ENCODE results near the gene STK33. TPM values are rescaled to one million over a fixed set of nuclear protein-coding genes. Genes with fewer than 3 reads are reported as not detected.

The STK33 gene
- polyA plus RNA-seq, 1 of the 3 experiments (the other 2 are of a cell fraction) = 12.3 TPM

DNA sequence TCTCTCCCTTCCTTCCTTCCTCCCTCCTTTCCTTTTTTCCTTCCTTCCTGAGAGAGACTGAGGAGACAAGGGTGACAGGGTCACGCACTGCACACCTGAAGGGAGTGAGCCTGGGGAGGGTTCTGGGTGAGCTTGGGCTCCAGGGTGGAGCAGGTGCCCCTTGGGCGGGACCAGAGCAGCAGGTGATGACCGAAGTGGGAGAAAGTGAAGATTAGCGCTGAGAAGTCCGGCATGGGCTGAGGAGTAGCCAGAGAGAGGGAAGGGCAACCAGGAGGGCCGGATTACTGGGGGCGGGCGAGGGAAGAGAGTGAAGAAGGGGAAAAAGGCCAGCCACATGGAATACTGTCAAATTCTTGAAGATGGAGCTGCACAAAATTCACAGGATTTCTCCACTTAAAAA, 231.1 kb downstream of the STK33 start:
- Histone ChIP-seq H3K9me2 (no peaks in the 10 kb centered on the region), H2AFZ (ENCODE audit: low read depth) (no peak overlapping the region), H3K79me2 (ENCODE audit: insufficient read depth) (no peaks in the 10 kb centered on the region), H3K27ac (ENCODE audit: low read depth in 2 of 2, low read length in 1 of 2) (no peak overlapping the region), H3K27me3 (ENCODE audit: insufficient read depth) (no peaks in the 10 kb centered on the region), H3K4me1 (ENCODE audit: control insufficient read depth in 1 of 2, insufficient read depth in 2 of 2, low read depth in 1 of 2, low read length in 1 of 2) (peaks cover 0 to 10% of the 10 kb centered on the region in 2 experiments; a peak in 1 of 4 replicates), H4K20me1 (ENCODE audit: insufficient read depth) (no peaks in the 10 kb centered on the region), H3K4me3 (ENCODE audit: low read depth in 2 of 2, low read length in 1 of 2) (no peak overlapping the region), H3K9ac (no peak overlapping the region), H3K9me3 (no peaks in the 10 kb centered on the region), H3F3A (replicated peaks; ENCODE audit: insufficient read depth) (no peaks in the 10 kb centered on the region), H3K36me3 (replicated peaks in 1 of 2; ENCODE audit: control insufficient read depth in 1 of 2, insufficient read depth in 2 of 2, low read length in 1 of 2) (no peaks in the 10 kb centered on the region), H3K4me2 (no peak overlapping the region)
- ChIA-PET CTCF (interaction anchor here (0.7 to 0.9 kb wide), 3 partner anchors 22 to 357 kb away, joined by 3 to 4 read pairs (median 3); no protein-coding TSS in a partner anchor), POLR2A (no interaction called here)
- DNase-seq = no peak
- 89% methylated on average over 8 of the region's 8 CpGs for WGBS (ENCODE audit: low lambda C conversion rate)
- TF ChIP-seq ELF1 (IDR thresholded peaks at IDR 0.05) (no peak), TAF1 (IDR thresholded peaks at IDR 0.05; ENCODE audit: borderline replicate concordance, low read depth, low read length) (no peak), GATA2 (CRISPR knock-in tag; IDR thresholded peaks at IDR 0.05) (no peak)

DNA sequence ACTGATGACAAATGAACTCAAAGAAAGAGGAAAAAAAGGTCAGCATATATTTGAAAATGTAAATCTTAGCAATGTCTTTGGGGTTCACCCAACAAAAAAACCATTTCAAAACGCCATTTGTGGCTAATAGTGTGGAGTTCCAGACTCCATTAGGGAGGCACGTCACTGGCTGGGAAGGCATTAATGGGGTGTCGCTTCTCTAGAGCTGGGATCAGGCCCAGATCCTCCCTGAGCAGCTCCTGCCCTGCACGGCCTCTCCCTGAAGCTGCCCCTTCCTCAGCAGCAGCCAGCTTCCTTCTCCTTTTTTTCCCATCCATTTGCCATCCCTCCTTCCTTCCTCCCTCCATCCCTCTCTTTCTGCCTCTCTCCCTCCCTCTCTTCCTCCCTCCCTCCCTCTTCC, 231.5 kb downstream of the STK33 start:
- peaks cover 0 to 14% of the 10 kb centered on the region in 2 experiments; a peak in 1 of 4 replicates for H3K4me1 ChIP-seq (ENCODE audit: control insufficient read depth in 1 of 2, insufficient read depth in 2 of 2, low read depth in 1 of 2, low read length in 1 of 2)
- H3K27ac ChIP-seq (ENCODE audit: low read depth in 2 of 2, low read length in 1 of 2) = no peak overlapping the region
- H3K4me2 ChIP-seq = no peak overlapping the region
- H3K36me3 ChIP-seq (replicated peaks in 1 of 2; ENCODE audit: control insufficient read depth in 1 of 2, insufficient read depth in 2 of 2, low read length in 1 of 2) = no peaks in the 10 kb centered on the region
- ChIA-PET CTCF (interaction anchor here (0.7 to 1.4 kb wide), 3 partner anchors 22 to 169 kb away, joined by 3 to 4 read pairs (median 4); no protein-coding TSS in a partner anchor), POLR2A (no interaction called here)
- H3K4me3 ChIP-seq (ENCODE audit: low read depth in 2 of 2, low read length in 1 of 2) = no peak overlapping the region
- WGBS (ENCODE audit: low lambda C conversion rate) = 53% methylated on average over 4 of the region's 4 CpGs
- no peak for DNase-seq
- H3K79me2 ChIP-seq (ENCODE audit: insufficient read depth) = no peaks in the 10 kb centered on the region
- no peaks in the 10 kb centered on the region for H3K9me2 ChIP-seq
- H2AFZ ChIP-seq (ENCODE audit: low read depth) = no peak overlapping the region
- no peak overlapping the region for H3K9ac ChIP-seq
- H4K20me1 ChIP-seq (ENCODE audit: insufficient read depth) = no peaks in the 10 kb centered on the region
- no peaks in the 10 kb centered on the region for H3K27me3 ChIP-seq (ENCODE audit: insufficient read depth)
- TF ChIP-seq EP300 (IDR thresholded peaks at IDR 0.05; ENCODE audit: borderline replicate concordance in 1 of 2, low read depth in 1 of 2, low read length in 1 of 2) = no peak
- TF ChIP-seq MEF2A (IDR thresholded peaks at IDR 0.05; ENCODE audit: borderline replicate concordance, low read depth) = no peak
- TF ChIP-seq JUND (IDR thresholded peaks at IDR 0.05) = no peak
- no peak for TF ChIP-seq CTCF (IDR thresholded peaks at IDR 0.05)
- TF ChIP-seq RFX5 (IDR thresholded peaks at IDR 0.05; ENCODE audit: low read length) = no peak
- TF ChIP-seq CHD2 (IDR thresholded peaks at IDR 0.05; ENCODE audit: low read length, partially characterized antibody) = no peak
- TF ChIP-seq, protein P1, sequence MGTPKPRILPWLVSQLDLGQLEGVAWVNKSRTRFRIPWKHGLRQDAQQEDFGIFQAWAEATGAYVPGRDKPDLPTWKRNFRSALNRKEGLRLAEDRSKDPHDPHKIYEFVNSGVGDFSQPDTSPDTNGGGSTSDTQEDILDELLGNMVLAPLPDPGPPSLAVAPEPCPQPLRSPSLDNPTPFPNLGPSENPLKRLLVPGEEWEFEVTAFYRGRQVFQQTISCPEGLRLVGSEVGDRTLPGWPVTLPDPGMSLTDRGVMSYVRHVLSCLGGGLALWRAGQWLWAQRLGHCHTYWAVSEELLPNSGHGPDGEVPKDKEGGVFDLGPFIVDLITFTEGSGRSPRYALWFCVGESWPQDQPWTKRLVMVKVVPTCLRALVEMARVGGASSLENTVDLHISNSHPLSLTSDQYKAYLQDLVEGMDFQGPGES (IDR thresholded peaks at IDR 0.05; ENCODE audit: low read depth, low read length) = no peak
- TF ChIP-seq REST (IDR thresholded peaks at IDR 0.05; ENCODE audit: low read depth, low read length) = no peak
- TF ChIP-seq RXRA (IDR thresholded peaks at IDR 0.05; ENCODE audit: borderline replicate concordance, low read depth) = no peak
- TF ChIP-seq POLR2AphosphoS5 (IDR thresholded peaks at IDR 0.05; ENCODE audit: low read depth, low read length) = no peak
- TF ChIP-seq NFIC (IDR thresholded peaks at IDR 0.05; ENCODE audit: borderline replicate concordance) = no peak
- TF ChIP-seq RAD21 (IDR thresholded peaks at IDR 0.05; ENCODE audit: low read length) = no peak
- TF ChIP-seq, protein P2, sequence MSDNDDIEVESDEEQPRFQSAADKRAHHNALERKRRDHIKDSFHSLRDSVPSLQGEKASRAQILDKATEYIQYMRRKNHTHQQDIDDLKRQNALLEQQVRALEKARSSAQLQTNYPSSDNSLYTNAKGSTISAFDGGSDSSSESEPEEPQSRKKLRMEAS (IDR thresholded peaks at IDR 0.05; ENCODE audit: low read depth) = no peak
- TF ChIP-seq PBX3 (IDR thresholded peaks at IDR 0.05) = no peak
- TF ChIP-seq TCF12 (IDR thresholded peaks at IDR 0.05) = no peak
- no peak for TF ChIP-seq NRF1 (IDR thresholded peaks at IDR 0.05; ENCODE audit: low read depth, low read length)
- TF ChIP-seq TEAD4 (IDR thresholded peaks at IDR 0.05; ENCODE audit: borderline replicate concordance, insufficient read depth) = no peak
- TF ChIP-seq USF2 (IDR thresholded peaks at IDR 0.05; ENCODE audit: borderline replicate concordance, low read depth, low read length) = no peak
- TF ChIP-seq ELF1 (IDR thresholded peaks at IDR 0.05) = no peak
- H3F3A ChIP-seq (replicated peaks; ENCODE audit: insufficient read depth) = no peaks in the 10 kb centered on the region
- H3K9me3 ChIP-seq = no peaks in the 10 kb centered on the region
